NCI-H2029 treated with DMSO at 0.1 percent for 48 hours (cell line): Measurements from ENCODE around the gene HRH2.

Experiments
- DNase-seq: peaks from one replicate; lab custom pipeline; 2025; lab: John Stamatoyannopoulos, UW

The HRH2 gene

GRCh38 chr5:175675873-175676272, 18.0 kb downstream of the HRH2 start:
- no peak for DNase-seq

GRCh38 chr5:175677571-175677970, 19.7 kb downstream of the HRH2 start:
- no peak for DNase-seq

- no peak for DNase-seq
Measured at GRCh38 chr5:175678074-175678473, 20.2 kb downstream of the HRH2 start.

- no peak for DNase-seq
Measured at GRCh38 chr5:175679411-175679810, 21.5 kb downstream of the HRH2 start.

- DNase-seq: peak; percentile 10
Measured at GRCh38 chr5:175680020-175680419, 22.1 kb downstream of the HRH2 start.

- DNase-seq: no peak
Measured at GRCh38 chr5:175680463-175680862, 22.6 kb downstream of the HRH2 start.

- DNase-seq: no peak
Measured at GRCh38 chr5:175681045-175681967, 23.4 kb downstream of the HRH2 start.

GRCh38 chr5:175681968-175682340, 24.1 kb downstream of the HRH2 start:
- no peak for DNase-seq

- no peak for DNase-seq
Measured at GRCh38 chr5:175682664-175683063, 24.8 kb downstream of the HRH2 start.

GRCh38 chr5:175683231-175683630, 25.4 kb downstream of the HRH2 start:
- no peak for DNase-seq

- no peak for DNase-seq
Measured at GRCh38 chr5:175683921-175684320, 26.1 kb downstream of the HRH2 start.

GRCh38 chr5:175684931-175685330, 27.1 kb downstream of the HRH2 start:
- no peak for DNase-seq

GRCh38 chr5:175685701-175686350, 28.0 kb downstream of the HRH2 start:
- no peak for DNase-seq

- DNase-seq: no peak
Measured at GRCh38 chr5:175686396-175686795, 28.5 kb downstream of the HRH2 start.

GRCh38 chr5:175686826-175687225, 29.0 kb downstream of the HRH2 start:
- DNase-seq: no peak

- DNase-seq: no peak
Measured at GRCh38 chr5:175687231-175687701, 29.4 kb downstream of the HRH2 start.

- no peak for DNase-seq
Measured at GRCh38 chr5:175688352-175689146, 30.7 kb downstream of the HRH2 start.

GRCh38 chr5:175689147-175689991, 31.5 kb downstream of the HRH2 start:
- no peak for DNase-seq

GRCh38 chr5:175690025-175690424, 32.2 kb downstream of the HRH2 start:
- DNase-seq: no peak

- no peak for DNase-seq
Measured at GRCh38 chr5:175690586-175690985, 32.7 kb downstream of the HRH2 start.

- DNase-seq: no peak
Measured at GRCh38 chr5:175691761-175692160, 33.9 kb downstream of the HRH2 start.
